Measurements from ENCODE around the gene SETD1A.

The SETD1A gene

DNA sequence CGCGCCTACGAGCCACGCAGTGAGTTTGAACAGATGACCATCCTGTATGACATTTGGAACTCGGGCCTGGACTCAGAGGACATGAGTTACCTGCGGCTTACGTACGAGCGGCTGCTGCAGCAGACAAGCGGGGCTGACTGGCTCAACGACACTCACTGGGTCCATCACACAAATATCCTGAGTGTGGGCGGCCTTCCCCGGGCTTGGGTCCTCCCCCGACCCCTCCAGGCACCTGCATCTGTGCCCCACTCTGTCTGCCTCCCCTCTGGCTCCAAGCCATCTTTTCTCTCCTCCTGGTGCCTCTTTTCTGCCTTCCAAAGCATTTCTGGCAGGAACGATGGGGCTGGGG lies 22.4 kb downstream of the SETD1A start:
- no peak for DNase-seq (ENCODE audit: low read depth)
- H3K4me3 ChIP-seq (ENCODE audit: control insufficient read depth, low read depth, low read length): no peak overlapping the region
- TF ChIP-seq CTCF (IDR thresholded peaks at IDR 0.05; ENCODE audit: control insufficient read depth, insufficient read depth, low read depth, low read length, missing control alignments): no peak

DNA sequence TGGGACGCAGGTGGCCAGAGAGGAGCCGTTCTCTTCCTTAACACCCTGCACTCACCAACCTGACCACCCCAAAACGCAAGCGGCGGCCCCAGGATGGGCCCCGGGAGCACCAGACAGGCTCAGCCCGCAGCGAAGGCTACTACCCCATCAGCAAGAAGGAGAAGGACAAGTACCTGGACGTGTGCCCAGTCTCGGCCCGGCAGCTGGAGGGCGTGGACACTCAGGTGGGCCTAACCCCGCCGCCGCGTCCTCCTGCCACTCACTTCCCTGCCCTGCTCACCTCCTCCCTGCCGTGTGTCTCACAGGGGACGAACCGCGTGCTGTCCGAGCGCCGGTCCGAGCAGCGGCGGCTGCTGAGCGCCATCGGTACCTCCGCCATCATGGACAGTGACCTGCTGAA lies 22.9 kb downstream of the SETD1A start:
- no peak for TF ChIP-seq CTCF (IDR thresholded peaks at IDR 0.05; ENCODE audit: control insufficient read depth, insufficient read depth, low read depth, low read length, missing control alignments)
- no peak for DNase-seq (ENCODE audit: low read depth)
- H3K4me3 ChIP-seq (ENCODE audit: control insufficient read depth, low read depth, low read length): no peak overlapping the region

DNA sequence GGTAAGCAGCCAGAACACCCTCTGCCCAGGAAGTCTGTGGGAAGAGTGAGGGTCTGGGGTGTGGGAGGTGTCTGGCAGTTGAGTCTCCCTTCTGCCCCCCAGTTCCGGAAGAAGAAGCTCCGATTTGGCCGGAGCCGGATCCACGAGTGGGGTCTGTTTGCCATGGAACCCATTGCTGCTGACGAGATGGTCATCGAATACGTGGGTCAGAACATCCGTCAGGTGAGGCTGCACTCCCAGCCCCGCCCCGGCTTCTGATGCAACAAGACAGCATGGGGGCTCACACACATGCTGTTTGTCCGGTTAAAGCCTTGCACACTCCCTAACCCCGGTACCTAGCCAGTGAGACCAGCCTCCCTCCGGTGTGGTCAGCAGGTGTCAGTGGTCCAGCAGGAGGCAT lies 23.4 kb downstream of the SETD1A start:
- no peak overlapping the region for H3K4me3 ChIP-seq (ENCODE audit: control insufficient read depth, low read depth, low read length)
- TF ChIP-seq CTCF (IDR thresholded peaks at IDR 0.05; ENCODE audit: control insufficient read depth, insufficient read depth, low read depth, low read length, missing control alignments): no peak
- DNase-seq (ENCODE audit: low read depth): no peak

DNA sequence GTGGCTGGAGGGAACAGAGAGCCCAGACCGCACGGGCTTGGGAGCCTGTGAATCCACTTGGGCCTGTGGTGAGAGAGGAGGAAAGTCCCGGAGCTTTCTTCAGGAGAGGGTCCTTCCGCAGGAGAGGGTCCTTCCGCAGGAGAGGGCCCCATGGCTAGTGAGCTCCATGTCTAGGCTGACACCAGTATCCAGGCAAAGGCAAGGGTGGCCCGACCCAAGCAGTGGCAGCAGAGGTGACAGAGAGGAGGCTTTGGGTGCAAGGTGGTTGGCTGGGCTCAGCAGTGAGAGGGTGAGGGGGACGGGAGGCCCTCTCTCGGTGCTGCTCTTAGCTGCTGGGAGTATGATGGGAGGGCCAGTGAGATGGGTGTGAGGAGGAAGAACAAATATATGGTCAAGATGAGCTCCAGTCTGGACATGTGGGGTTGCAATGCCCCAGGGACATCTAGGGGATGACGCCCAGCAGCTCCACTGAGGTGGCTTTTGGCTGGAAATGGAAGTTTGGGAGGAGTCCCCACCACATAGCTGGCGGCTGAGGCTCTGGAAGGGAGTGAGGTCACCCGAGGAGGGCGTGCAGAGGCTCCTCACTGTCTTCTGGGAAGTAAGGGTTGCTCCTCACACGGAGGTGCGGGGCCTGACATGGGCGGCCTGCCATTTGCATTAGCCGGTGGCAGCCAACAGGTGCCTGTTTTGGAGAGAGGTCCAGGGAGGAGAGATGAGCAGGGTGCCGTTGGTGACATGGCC lies 25.2 kb downstream of the SETD1A start:
- DNase-seq (ENCODE audit: low read depth): no peak
- no peak overlapping the region for H3K4me3 ChIP-seq (ENCODE audit: control insufficient read depth, low read depth, low read length)
- TF ChIP-seq CTCF (IDR thresholded peaks at IDR 0.05; ENCODE audit: control insufficient read depth, insufficient read depth, low read depth, low read length, missing control alignments): no peak

GRCh38 chr16:30983289-30983889 lies 25.8 kb downstream of the SETD1A start:
- TF ChIP-seq CTCF (IDR thresholded peaks at IDR 0.05; ENCODE audit: control insufficient read depth, insufficient read depth, low read depth, low read length, missing control alignments): no peak
- no peak for DNase-seq (ENCODE audit: low read depth)
- H3K4me3 ChIP-seq (ENCODE audit: control insufficient read depth, low read depth, low read length): no peak overlapping the region

- DNase-seq (ENCODE audit: low read depth): no peak
- no peak for TF ChIP-seq CTCF (IDR thresholded peaks at IDR 0.05; ENCODE audit: control insufficient read depth, insufficient read depth, low read depth, low read length, missing control alignments)
- no peak overlapping the region for H3K4me3 ChIP-seq (ENCODE audit: control insufficient read depth, low read depth, low read length)
Measured at GRCh38 chr16:30983898-30984610, 26.5 kb downstream of the SETD1A start.

All from AG09309 (cell line).